Hematopoietic multipotent progenitor cell (in vitro differentiated cells): ENCODE data around the gene CD34. TPM values are rescaled to one million over a fixed set of nuclear protein-coding genes. Genes with fewer than 3 reads are reported as not detected.

Source experiments
- DNase-seq, 3 donors: peaks; one replicate each; pipeline ENCODE4 v3.0.0-alpha.2; 2011 to 2015; ENCODE audit warnings: low read depth in 2 of 3, low spot score in 2 of 3
- total RNA-seq: library from RNA; depleted of rRNA; stranded (reverse); fragments of >200 nt; gene quantifications from one replicate; pipeline ENCODE4 v1.2.3, GENCODE V29; 2012

Gene CD34
- total RNA-seq, 1 donor = 126 TPM

- DNase-seq = no peak
Observed at GRCh38 chr1:207858281-207858680, 52.6 kb downstream of the CD34 start.

DNA sequence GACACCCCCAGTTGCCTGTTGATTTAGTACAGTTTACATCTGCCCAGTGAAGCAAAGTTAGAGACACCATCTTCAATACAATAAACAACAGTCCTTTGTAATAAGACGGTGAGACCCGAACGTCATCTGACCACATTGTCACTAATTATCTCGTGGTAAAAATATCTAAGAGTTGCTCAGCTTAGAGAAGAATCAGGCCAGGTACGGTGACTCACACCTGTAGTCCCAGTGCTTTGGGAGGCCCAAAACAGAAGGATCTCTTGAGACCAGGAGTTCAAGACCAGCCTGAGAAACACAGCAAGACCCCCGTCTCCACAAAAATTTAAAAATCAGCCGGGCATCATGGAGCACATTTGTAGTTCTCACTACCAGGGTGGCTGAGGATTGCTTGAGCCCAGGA lies 53.5 kb downstream of the CD34 start:
- no peak for DNase-seq

DNA sequence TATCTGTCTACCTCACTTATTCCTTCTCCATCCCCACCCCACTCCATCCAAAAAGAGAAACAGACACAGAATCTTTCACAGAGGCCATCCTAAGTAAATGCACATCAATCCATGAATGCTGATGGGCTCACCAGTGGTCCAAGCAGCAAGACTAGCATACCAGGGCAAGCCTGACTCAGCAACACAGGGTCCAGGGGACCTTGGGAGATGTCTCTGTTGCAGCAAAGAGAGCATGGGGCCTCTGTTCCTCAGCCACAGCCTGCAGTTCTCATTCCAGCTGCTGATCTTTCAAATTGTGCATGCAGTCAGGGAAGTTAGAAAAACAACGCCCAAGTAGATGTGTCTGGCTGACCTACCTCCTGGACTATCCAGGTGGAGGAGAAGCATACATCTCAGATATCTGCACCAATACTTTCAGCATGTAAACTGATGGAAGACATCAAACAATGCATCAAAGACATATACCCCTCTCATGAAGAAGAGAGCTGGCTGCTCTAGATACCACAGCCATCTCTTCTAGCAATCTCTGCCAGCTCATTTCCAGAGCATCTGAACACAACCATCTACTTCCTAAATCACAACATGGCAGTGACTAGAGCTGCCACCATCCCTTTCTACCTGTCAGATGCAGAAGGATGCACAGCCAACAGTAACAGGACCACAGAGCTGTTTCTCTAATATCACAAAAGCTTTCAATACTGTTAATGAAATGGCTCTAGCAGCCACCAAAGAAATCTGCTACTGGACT lies 54.5 kb downstream of the CD34 start:
- DNase-seq = no peak

DNA sequence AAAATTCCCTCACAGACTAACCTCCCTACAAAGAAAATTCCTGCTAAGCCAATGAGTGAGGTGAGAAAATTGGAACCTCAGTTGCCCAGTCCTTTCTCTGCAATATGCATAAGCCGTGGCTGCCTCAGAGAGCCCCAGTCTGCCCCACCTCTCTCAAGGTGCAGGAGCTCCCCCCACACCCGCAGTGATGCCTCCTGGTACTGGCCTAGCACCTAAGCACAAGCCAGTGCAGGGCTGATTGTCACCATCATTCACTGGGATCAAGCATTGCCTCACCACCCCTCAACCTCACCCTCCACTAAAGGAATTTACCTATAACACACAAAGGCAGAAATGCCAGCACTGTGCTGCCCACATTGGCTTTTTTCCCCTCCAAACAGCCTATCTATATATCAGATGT lies 56.9 kb downstream of the CD34 start:
- DNase-seq = no peak

GRCh38 chr1:207853372-207853757 lies 57.6 kb downstream of the CD34 start:
- no peak for DNase-seq

- no peak for DNase-seq
Observed at GRCh38 chr1:207852576-207853371, 58.2 kb downstream of the CD34 start.

DNA sequence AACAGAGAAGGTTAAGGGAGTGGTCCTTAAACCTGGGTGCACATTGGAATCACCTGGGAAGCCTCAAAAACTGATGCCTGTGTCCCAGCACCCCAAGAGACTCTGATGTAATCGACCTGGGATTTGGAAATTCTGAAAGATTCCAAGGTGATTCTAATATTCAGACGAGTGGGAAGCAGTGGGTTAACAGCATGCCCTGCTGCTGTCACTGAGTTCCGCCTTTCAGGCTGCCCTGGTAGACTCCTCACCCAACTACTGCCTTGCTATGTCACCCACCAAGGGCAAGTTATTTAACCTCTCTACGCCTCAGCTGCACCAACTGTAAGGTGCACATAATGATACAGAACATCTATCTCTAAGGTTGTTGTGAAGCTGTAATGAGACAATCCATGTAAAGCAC lies 59.2 kb downstream of the CD34 start:
- DNase-seq = no peak

DNA sequence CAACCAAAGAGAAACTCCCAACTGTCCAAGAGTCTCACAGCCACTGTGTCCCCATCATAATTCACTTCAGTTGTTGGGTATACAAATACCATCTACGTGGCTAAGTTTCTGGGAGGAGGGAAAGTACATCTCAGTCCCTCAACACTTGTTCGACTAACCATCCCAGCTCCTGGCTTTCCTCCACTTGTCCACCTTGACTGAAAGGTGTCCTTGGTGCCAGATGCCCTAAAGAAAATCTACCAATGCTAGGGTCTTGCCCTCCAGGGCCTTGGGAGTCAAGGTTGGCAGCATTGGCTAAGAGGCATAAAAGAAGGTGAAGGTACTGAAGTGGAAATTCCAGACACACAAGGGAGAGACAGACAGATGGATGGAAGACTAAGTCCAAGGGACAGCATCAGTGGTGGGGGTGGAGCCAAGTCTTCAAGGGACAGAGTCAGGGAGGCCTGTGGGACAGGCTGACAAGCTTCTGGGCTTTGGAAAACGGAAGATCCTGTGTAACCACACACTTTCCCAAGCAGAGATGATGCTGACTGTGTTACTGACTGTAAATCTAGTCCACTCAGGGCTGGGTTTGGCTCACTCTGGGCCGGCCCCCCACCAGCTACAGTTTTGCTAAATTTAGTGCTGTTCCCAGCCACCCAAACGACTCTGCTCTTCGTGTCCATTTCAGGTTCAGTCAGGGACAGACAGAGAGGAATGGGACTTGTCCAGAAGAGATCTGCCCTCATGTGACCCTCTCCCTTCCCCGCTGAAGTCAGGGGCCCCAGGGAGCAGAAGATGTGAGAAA lies 60.1 kb downstream of the CD34 start:
- no peak for DNase-seq

DNA sequence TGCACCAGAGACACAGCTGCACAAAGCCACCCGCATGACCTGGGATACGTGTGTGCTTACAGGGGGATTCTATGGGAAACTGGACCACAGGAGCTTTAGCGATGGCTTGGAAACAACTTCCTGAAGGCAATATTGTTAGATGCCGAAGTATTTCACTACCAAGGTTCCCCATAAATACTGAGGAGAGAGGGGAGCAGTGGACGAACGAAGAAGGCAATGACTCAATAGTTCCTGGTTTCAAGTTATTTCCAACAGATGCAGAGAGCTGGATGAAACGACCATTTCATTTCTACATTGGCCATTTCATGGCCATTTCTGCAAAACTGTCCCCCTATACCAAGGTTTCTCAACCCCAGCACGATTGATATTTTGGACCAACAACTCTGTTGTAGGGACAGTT lies 61.3 kb downstream of the CD34 start:
- DNase-seq = no peak

- DNase-seq = no peak
Observed at GRCh38 chr1:207849016-207849415, 61.9 kb downstream of the CD34 start.

GRCh38 chr1:207848234-207848633 lies 62.7 kb downstream of the CD34 start:
- peak in 1 of 3 donors; percentile 67 for DNase-seq

- no peak for DNase-seq
Observed at GRCh38 chr1:207847116-207847515, 63.8 kb downstream of the CD34 start.

GRCh38 chr1:207845109-207845508 lies 65.8 kb downstream of the CD34 start:
- DNase-seq = no peak

DNA sequence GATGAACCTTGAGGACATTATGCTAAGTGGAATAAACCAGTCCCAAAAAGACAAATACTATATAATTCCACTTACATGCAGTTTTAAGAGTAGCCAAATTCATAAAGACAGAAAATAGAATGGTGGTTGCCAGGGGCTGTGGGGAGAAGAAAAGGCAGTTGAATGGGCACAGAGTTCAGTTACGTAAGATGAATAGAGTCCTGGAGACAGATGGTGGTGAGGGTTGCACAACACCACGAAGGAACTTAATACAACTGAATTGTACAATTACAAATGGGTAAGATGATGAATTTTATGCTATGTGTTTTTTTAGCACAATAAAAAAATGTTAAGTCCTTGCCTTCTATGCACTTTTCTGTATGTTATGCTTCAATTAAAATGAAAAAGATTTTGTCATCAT lies 66.6 kb downstream of the CD34 start:
- peak in 1 of 3 donors; percentile 58 for DNase-seq

DNA sequence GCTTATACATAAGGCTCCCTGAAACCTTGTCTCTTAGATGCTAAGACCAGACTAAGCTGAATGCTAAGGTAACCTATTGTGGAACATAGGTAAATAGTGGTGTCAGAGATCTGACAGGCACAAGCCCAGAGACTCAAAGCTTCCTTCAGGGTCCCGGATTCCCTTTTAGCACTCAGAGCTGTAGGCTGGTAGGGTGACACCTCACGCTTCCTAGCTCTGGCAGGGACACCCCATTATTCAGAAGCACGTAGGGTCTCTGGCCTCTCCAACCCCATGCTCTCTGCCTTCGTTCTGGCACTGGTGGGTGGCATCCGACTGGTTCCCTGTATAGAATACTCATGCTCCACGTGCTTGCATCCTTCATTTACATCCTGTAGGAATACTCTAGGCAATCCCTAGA lies 68.4 kb downstream of the CD34 start:
- no peak for DNase-seq

GRCh38 chr1:207841901-207842300 lies 69.0 kb downstream of the CD34 start:
- DNase-seq = peak in 1 of 3 donors; percentile 42

DNA sequence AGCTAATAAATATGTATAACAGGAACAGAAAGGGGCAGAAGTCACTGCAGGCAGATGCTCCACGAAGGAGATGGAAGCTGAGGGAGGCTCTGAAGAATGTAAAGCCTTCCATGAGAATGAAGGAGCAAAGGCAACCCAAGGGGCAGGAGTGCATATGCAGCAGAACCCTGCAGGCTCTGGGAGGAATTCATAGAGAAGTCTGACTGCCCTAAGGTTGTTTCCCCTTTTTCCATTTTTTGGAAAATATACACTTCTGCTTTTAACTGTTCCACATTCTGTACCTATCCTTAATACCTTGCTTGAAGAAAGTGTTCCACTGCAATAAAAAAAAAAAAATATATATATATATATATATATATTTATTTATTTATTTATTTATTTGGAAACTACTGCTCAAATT lies 69.6 kb downstream of the CD34 start:
- no peak for DNase-seq

- DNase-seq = no peak
Observed at GRCh38 chr1:207840380-207840779, 70.5 kb downstream of the CD34 start.

- DNase-seq = no peak
Observed at GRCh38 chr1:207839083-207839413, 71.9 kb downstream of the CD34 start.

DNA sequence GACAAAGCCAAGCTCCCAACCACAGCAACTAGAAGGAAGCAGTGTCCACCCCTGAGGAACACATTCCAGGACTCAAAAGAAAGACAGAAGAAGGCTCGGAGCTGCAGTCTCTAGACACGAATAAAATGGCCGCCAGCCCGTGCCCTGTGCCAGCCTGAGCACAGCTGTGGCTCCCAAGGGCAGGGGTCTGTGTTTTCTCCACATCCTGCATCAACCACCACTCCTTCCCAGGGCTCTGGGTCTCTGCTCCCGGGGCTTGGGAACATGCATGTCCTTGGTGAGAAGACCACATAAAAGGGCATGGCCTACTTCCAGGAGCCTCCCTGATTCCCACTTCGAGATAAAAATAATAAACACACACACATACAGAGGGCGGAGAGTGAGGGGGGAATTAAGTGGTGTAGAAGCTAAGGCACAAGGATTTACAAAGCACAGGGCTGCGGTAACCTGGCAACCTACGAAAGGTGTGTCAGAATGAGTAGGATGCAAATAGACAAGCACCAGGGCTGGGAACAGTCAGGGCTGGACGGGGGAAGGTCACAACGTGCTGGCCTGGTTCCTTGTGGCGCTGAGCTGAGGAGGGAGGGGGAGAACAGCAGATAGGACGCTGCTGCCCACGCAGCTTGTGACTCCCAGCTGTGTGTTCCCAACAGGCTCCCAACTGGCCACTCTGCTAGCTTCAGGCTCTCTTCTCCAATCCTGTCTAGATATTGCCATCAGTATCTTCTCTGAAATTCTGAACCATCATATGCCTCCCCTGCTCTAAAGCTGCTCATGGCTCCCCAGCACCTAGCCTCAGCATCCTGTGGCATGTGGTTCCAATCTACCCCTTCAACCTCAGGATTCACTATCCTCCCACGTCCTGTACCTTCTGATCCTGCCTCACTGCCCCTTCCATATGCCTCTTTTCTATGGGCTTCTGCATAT lies 72.5 kb downstream of the CD34 start:
- DNase-seq = no peak

DNA sequence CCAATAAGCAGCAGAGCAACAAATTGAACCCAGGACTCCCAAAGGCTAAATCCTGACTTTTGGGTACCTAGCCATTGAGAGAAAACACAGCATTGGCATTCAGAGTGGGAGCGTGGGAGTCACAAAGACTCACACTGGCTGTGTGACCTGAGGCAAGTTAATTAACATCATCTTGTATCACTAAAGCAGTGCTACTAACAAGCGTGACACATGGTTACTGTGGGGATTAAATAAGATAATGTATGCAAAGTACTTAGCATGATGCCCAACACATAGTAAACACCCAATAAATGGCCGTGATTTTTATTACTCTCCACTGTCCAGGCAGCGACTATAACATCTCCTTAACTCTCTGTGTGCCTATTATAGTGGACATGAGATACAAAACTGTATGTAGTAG lies 73.3 kb downstream of the CD34 start:
- no peak for DNase-seq
